GM06990 (cell line): ENCODE measurements around the gene DDR2.
"Not testable (repeated sequence)": the region's sequence is repeated elsewhere in the genome, so short reads cannot be mapped to it uniquely, and the experiment has no call there.

Experiments used
- DNase-seq: peaks from one replicate; pipeline ENCODE4 v3.0.0-alpha.2; 2011; ENCODE audit not compliant: insufficient read length; ENCODE audit errors: extremely low read depth
- H3K27me3 ChIP-seq: replicated peaks from 2 replicates; pipeline ENCODE4 v1.6.0; 2011; ENCODE audit warnings: low read length; ENCODE audit not compliant: control insufficient read depth, insufficient read depth
- H3K36me3 ChIP-seq: 2 replicates; pipeline ENCODE4 v1.5.1; 2011; ENCODE audit warnings: low read length; ENCODE audit not compliant: control insufficient read depth, insufficient read depth
- H3K4me3 ChIP-seq: replicated peaks from 2 replicates; pipeline ENCODE4 v1.5.1; 2011; ENCODE audit warnings: low read depth, mild to moderate bottlenecking, control low read depth, low read length
- CTCF ChIP-seq: IDR thresholded peaks from 2 replicates; pipeline ENCODE4 v1.5.1; 2011; ENCODE audit warnings: low read length, control low read depth, mild to moderate bottlenecking, inconsistent platforms; ENCODE audit not compliant: insufficient read depth, poor library complexity, severe bottlenecking

The DDR2 gene

GRCh38 chr1:162782671-162783070 is 150.4 kb downstream of the DDR2 start:
- Histone ChIP-seq H3K27me3 (no peaks in the 10 kb centered on the region), H3K36me3 (no peaks in the 10 kb centered on the region), H3K4me3 (no peak overlapping the region)
- no peak for TF ChIP-seq CTCF
- DNase-seq, result no peak

GRCh38 chr1:162784926-162785325 is 152.7 kb downstream of the DDR2 start:
- not testable (repeated sequence) for H3K27me3 ChIP-seq, DNase-seq, H3K4me3 ChIP-seq, H3K36me3 ChIP-seq

GRCh38 chr1:162788783-162789182 is 156.5 kb downstream of the DDR2 start:
- not testable (repeated sequence) for H3K36me3 ChIP-seq, H3K27me3 ChIP-seq, H3K4me3 ChIP-seq, DNase-seq

GRCh38 chr1:162790303-162790984 is 158.2 kb downstream of the DDR2 start, which contains the start of gene HSD17B7:
TSS of gene HSD17B7 (plus strand) at chr1:162790702. CDS start at chr1:162790801, 99 bp downstream.
- DNase-seq, result peak; percentile 82
- H3K36me3 ChIP-seq, H3K27me3 ChIP-seq: not testable (repeated sequence)
- H3K4me3 ChIP-seq, result peak within 1 kb of the TSS; percentile 67

- H3K4me3 ChIP-seq, result peak overlapping the region; percentile 66
- not testable (repeated sequence) for H3K27me3 ChIP-seq, DNase-seq, H3K36me3 ChIP-seq
Measured at GRCh38 chr1:162790985-162791357, 158.7 kb downstream of the DDR2 start.

- H3K4me3 ChIP-seq, H3K36me3 ChIP-seq, DNase-seq, H3K27me3 ChIP-seq: not testable (repeated sequence)
Measured at GRCh38 chr1:162794284-162794683, 162.0 kb downstream of the DDR2 start.

- not testable (repeated sequence) for H3K27me3 ChIP-seq, H3K36me3 ChIP-seq, H3K4me3 ChIP-seq, DNase-seq
Measured at GRCh38 chr1:162796617-162797279, 164.5 kb downstream of the DDR2 start.

- DNase-seq, H3K4me3 ChIP-seq, H3K36me3 ChIP-seq, H3K27me3 ChIP-seq: not testable (repeated sequence)
- peak; percentile 24 for TF ChIP-seq CTCF
Measured at GRCh38 chr1:162799995-162800830, 167.9 kb downstream of the DDR2 start.

- H3K4me3 ChIP-seq, H3K27me3 ChIP-seq, H3K36me3 ChIP-seq, DNase-seq: not testable (repeated sequence)
Measured at GRCh38 chr1:162807503-162807902, 175.2 kb downstream of the DDR2 start.

GRCh38 chr1:162812357-162812756 is 180.1 kb downstream of the DDR2 start:
- H3K27me3 ChIP-seq, DNase-seq, H3K36me3 ChIP-seq, H3K4me3 ChIP-seq: not testable (repeated sequence)

GRCh38 chr1:162818136-162818535 is 185.9 kb downstream of the DDR2 start:
- not testable (repeated sequence) for H3K36me3 ChIP-seq, H3K4me3 ChIP-seq, H3K27me3 ChIP-seq, DNase-seq

GRCh38 chr1:162818666-162819065 is 186.4 kb downstream of the DDR2 start:
- not testable (repeated sequence) for H3K36me3 ChIP-seq, H3K27me3 ChIP-seq, H3K4me3 ChIP-seq, DNase-seq
